ENCODE results near the gene ANXA9.
A peak's percentile ranks its signal among the peaks of the same experiment; 100 is the strongest.

The ANXA9 gene

GRCh38 chr1:151007853-151008243 lies 25.8 kb downstream of the ANXA9 start:
- no peak for DNase-seq

GRCh38 chr1:151008244-151009205 lies 26.4 kb downstream of the ANXA9 start, which contains the start of gene PRUNE1:
Gene PRUNE1, plus strand, starts transcription at chr1:151008449. Its CDS starts 184 bp downstream, at chr1:151008633.
- DNase-seq = peak; percentile 95

DNA sequence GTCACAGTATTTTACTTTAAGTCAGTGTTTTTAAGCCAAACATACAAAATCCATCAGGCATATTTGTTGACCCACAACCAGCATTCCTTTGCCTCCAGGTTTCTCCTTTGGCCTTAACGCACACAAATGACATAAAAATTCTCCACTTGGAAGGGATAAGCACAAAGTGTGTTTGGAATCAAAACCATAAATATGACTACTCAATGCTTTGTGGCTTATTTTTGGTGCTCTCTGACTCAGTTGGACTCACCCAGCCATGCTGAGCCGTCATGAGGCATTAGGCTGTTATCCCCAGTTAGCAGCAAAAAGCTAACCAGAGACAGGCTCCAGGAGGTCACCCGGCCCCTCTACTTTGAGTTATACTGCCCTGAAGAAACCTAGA lies 27.1 kb downstream of the ANXA9 start:
- DNase-seq = no peak

- DNase-seq = no peak
These were observed 27.7 kb downstream of the ANXA9 start for GRCh38 chr1:151009674-151010345.

- no peak for DNase-seq
These were observed 28.2 kb downstream of the ANXA9 start for GRCh38 chr1:151010346-151010726.

DNA sequence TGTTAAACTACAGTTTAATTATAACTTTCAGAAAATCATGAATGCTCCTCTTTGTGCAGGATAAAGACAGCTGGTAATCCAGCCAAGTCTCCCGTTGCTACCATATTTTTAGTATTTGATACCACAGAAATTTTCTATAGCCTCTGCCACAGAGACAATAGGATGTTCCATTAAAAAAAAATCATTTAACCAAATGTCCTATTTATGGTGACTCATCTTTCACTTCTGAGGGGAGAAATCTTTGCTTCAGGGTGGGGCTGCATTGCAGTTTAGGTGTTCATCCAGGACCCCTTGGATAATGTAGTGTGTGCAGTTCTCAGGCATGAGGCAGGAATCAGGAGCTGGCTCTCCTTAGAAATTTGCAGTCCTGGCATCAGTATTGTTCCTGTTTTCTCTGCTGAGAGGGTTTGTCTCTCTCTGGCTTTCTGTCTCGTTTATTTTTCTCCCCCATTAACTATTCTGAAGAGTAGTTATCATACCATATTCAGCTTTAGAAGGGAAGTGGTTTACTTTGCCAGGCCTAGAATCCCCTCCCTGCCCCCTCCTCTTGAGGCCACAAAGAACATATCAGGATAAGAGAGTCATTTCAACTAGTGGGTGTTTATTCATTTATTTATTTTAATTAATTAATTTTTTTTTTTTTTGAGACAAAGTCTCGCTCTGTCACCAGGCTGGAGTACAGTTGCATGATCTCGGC lies 29.2 kb downstream of the ANXA9 start:
- peak; percentile 5 for DNase-seq

GRCh38 chr1:151012684-151013471 lies 30.8 kb downstream of the ANXA9 start:
- DNase-seq = no peak

GRCh38 chr1:151013518-151013917 lies 31.4 kb downstream of the ANXA9 start:
- DNase-seq = no peak

DNA sequence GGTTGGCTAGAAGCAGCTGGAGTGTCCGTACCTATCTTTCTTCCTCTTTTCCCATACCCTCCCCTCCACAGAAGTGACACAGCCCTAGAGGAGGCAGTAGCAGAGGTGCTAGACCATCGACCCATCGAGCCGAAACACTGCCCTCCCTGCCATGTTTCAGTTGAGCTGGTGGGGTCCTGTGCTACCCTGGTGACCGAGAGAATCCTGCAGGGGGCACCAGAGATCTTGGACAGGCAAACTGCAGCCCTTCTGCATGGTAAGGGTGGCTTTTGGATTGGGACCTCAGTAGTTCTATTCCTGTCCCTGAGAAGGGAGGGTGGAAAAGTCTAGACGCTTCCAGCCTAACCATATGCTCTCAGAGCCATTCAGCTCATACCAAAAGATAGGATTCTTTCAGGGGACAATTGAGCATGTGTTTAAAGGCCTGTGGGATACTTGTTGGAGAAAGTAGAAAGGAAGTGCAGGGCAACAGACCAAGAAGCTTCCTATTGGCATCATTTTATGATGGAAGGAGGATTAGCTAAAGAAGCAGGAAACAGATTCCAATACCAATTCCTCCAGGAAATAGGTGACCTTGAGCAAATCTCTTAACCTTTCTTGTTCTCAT lies 42.6 kb downstream of the ANXA9 start:
- peak; percentile 66 for DNase-seq

DNA sequence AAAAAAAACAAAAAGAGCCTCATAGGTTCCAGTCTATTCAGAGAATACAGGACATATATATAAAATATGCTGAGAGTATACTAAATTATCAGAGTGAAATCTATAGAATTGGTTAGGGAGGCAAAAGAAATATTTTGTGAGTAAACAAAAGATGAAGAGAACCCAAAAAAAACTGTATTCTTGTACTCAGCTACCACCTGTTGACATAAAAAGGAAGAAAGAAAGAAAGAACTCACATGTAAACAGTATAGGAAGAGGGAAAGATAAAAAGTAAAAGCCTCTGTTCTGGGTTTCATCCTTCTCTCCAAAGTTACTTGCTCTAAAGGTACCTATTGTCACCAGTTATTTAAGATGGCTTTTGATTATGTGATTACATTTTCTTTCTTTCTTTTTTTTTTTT lies 44.4 kb downstream of the ANXA9 start:
- no peak for DNase-seq

GRCh38 chr1:151032164-151032563 lies 50.1 kb downstream of the ANXA9 start:
- DNase-seq = no peak

DNA sequence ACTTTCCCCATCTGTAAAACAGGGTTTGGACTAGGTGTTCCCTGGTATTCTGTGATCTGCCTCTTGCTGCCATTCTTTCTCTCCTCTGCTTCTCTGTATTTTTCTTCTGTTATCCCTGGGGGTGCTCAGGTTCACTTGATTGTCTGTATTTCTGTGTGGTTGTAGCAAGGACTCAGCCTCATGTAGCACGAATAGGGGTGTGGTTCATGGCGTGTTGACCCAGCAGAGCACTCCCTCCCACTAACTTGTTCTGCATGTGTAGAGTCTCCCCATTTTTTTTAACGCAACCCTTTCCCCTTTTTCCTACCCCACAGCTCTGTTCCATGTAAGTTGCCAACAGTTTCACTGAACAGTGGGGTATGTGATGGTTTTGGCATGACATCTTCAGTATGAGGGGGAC lies 53.1 kb downstream of the ANXA9 start:
- DNase-seq = no peak

- no peak for DNase-seq
These were observed 54.3 kb downstream of the ANXA9 start, which contains the start of gene BNIPL for GRCh38 chr1:151036356-151036755. Gene BNIPL, plus strand, starts transcription at chr1:151036586. Its CDS starts 140 bp downstream, at chr1:151036726.

- DNase-seq = no peak
These were observed 54.9 kb downstream of the ANXA9 start for GRCh38 chr1:151037032-151037431.

DNA sequence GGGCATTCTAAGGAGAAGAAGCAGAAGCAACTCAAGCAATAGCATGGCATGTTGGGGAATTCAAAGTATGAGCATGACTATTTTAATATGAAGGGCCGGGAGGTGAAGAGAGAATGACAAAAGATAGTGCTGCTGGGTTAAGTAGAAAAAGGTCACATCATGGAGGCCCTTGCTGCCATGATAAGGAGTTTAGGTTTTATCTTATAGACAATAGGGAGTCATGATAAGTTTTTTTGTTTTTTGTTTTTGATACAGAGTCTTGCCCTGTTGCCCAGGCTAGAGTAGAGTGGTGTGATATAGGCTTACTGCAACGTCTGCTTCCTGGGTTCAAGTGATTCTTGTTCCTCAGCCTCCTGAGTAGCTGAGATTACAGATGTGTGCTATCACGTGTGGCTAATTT lies 57.4 kb downstream of the ANXA9 start:
- no peak for DNase-seq

DNA sequence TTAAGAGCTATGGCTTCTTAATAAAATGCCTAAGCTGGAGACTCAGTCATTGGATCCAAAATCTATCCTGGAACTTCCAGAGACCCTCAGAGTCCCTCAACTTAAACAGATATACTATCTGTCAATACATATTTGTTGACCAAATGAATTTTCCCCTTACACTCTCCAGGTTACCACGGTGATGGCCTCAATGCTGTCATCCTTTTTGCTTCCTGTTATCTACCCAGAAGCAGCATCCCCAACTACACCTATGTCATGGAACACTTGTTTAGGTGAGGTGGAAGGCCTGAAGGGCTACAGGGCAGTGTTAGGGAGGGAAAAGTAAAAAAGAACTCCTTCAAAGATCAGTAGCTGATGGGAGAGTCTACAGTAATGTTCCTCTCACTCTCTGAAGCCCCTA lies 61.1 kb downstream of the ANXA9 start:
- no peak for DNase-seq

Measured in NCI-H146 (cell line).